H9 (cell line): ENCODE measurements around the gene HTR7. TPM values are rescaled to one million over a fixed set of nuclear protein-coding genes. Genes with fewer than 3 reads are reported as not detected.

Source experiments
- DNase-seq: peaks from one replicate; pipeline ENCODE4 v3.0.0-alpha.2; 2017
- H2AFZ ChIP-seq: one replicate; pipeline ENCODE4 v1.6.1; 2013; ENCODE audit warnings: mild to moderate bottlenecking, low read length, control low read depth, moderate library complexity
- H2AK5ac ChIP-seq: 2 replicates; pipeline ENCODE4 v1.6.1; 2013; ENCODE audit warnings: low read length, control low read depth, mixed read lengths; ENCODE audit not compliant: insufficient read length
- H2BK120ac ChIP-seq: one replicate; pipeline ENCODE4 v1.6.1; 2013; ENCODE audit warnings: low read depth, mild to moderate bottlenecking, low read length, control low read depth, inconsistent platforms; ENCODE audit not compliant: poor library complexity, severe bottlenecking
- H2BK12ac ChIP-seq: 2 replicates; pipeline ENCODE4 v1.6.1; 2013; ENCODE audit warnings: low read length, control low read depth, mixed read lengths, low read depth; ENCODE audit not compliant: insufficient read length
- H2BK15ac ChIP-seq: 2 replicates; pipeline ENCODE4 v1.6.1; 2013; ENCODE audit warnings: low read depth, low read length, control low read depth
- H2BK20ac ChIP-seq: one replicate; pipeline ENCODE4 v1.6.1; 2013; ENCODE audit warnings: low read depth, mild to moderate bottlenecking, low read length, control low read depth, inconsistent platforms; ENCODE audit not compliant: poor library complexity, severe bottlenecking
- H2BK5ac ChIP-seq: 2 replicates; pipeline ENCODE4 v1.6.1; 2013; ENCODE audit warnings: low read length, control low read depth, mixed read lengths; ENCODE audit not compliant: insufficient read length
- H3K14ac ChIP-seq: 2 replicates; pipeline ENCODE4 v1.6.1; 2013; ENCODE audit warnings: low read length, control low read depth; ENCODE audit not compliant: insufficient read depth
- H3K18ac ChIP-seq: 2 replicates; pipeline ENCODE4 v1.6.1; 2013; ENCODE audit warnings: low read depth, mild to moderate bottlenecking, mixed read lengths, low read length, control low read depth; ENCODE audit not compliant: insufficient read length
- H3K23ac ChIP-seq: 2 replicates; pipeline ENCODE4 v1.6.1; 2013; ENCODE audit warnings: low read length, control low read depth, mixed read lengths, low read depth; ENCODE audit not compliant: insufficient read length
- H3K23me2 ChIP-seq: 2 replicates; pipeline ENCODE4 v1.6.1; 2013; ENCODE audit warnings: low read depth, mild to moderate bottlenecking, mixed read lengths, low read length, control low read depth; ENCODE audit not compliant: insufficient read length, poor library complexity, severe bottlenecking
- H3K27ac ChIP-seq: 2 replicates; pipeline ENCODE4 v1.5.1; 2013; ENCODE audit warnings: low read length, control low read depth, mixed read lengths, low read depth; ENCODE audit not compliant: insufficient read length
- H3K27me3 ChIP-seq: 2 replicates; pipeline ENCODE4 v1.6.1; 2013; ENCODE audit warnings: low read length, control low read depth, inconsistent platforms; ENCODE audit not compliant: insufficient read depth
- H3K4ac ChIP-seq: 2 replicates; pipeline ENCODE4 v1.6.1; 2013; ENCODE audit warnings: low read depth, mild to moderate bottlenecking, control low read depth, inconsistent platforms, low read length, moderate library complexity
- H3K4me1 ChIP-seq: 2 replicates; pipeline ENCODE4 v1.6.1; 2013; ENCODE audit warnings: low read length, control low read depth, inconsistent platforms; ENCODE audit not compliant: insufficient read depth
- H3K4me2 ChIP-seq: 2 replicates; pipeline ENCODE4 v1.6.1; 2013; ENCODE audit warnings: low read length, control low read depth, mixed read lengths; ENCODE audit not compliant: insufficient read length, insufficient read depth
- H3K56ac ChIP-seq: 2 replicates; pipeline ENCODE4 v1.6.1; 2013; ENCODE audit warnings: low read depth, mild to moderate bottlenecking, mixed read lengths, low read length, control low read depth; ENCODE audit not compliant: insufficient read length
- H3K79me1 ChIP-seq: 2 replicates; pipeline ENCODE4 v1.6.1; 2013; ENCODE audit warnings: low read depth, mild to moderate bottlenecking, moderate library complexity, low read length, control low read depth, inconsistent platforms; ENCODE audit not compliant: insufficient read depth, poor library complexity, severe bottlenecking
- H3K79me2 ChIP-seq: 2 replicates; pipeline ENCODE4 v1.6.1; 2013; ENCODE audit warnings: low read length, control low read depth, inconsistent platforms; ENCODE audit not compliant: insufficient read depth
- H3K9ac ChIP-seq: 2 replicates; pipeline ENCODE4 v1.6.1; 2013; ENCODE audit warnings: low read length, control low read depth, mixed read lengths; ENCODE audit not compliant: insufficient read length; ENCODE audit errors: extremely low read depth
- H3K9me3 ChIP-seq: one replicate; pipeline ENCODE4 v1.6.1; 2013; ENCODE audit warnings: low read depth, low read length, inconsistent platforms; ENCODE audit not compliant: control insufficient read depth
- H3T11ph ChIP-seq: one replicate; pipeline ENCODE4 v1.6.1; 2013; ENCODE audit warnings: mild to moderate bottlenecking, low read length, control low read depth, inconsistent platforms
- H4K20me1 ChIP-seq: one replicate; pipeline ENCODE4 v1.6.1; 2013; ENCODE audit not compliant: control insufficient read depth, insufficient read length, insufficient read depth
- H4K5ac ChIP-seq: 2 replicates; pipeline ENCODE4 v1.6.1; 2013; ENCODE audit warnings: low read depth, mild to moderate bottlenecking, mixed read lengths, low read length, control low read depth; ENCODE audit not compliant: insufficient read length
- H4K8ac ChIP-seq: replicated peaks from 2 replicates; pipeline ENCODE4 v1.6.1; 2013; ENCODE audit warnings: low read length, control low read depth, mixed read lengths, low read depth; ENCODE audit not compliant: insufficient read length
- H4K91ac ChIP-seq: 2 replicates; pipeline ENCODE4 v1.6.1; 2013; ENCODE audit warnings: low read depth, mild to moderate bottlenecking, moderate library complexity, mixed read lengths, low read length, control low read depth; ENCODE audit not compliant: insufficient read length
- H3K27ac Mint-ChIP-seq, 3 experiments: 2 replicates in 2 of 3; 3 replicates in 1 of 3; pipeline ENCODE4 v1.8.0; 2020 to 2021; ENCODE audit warnings: mixed read lengths in 3 of 3, mild to moderate bottlenecking in 1 of 3, moderate library complexity in 1 of 3
- H3K27me3 Mint-ChIP-seq: 2 replicates; pipeline ENCODE4 v1.8.0; 2021; ENCODE audit warnings: low read depth, mild to moderate bottlenecking, moderate library complexity, mixed read lengths
- H3K36me3 Mint-ChIP-seq, 3 experiments: 2 replicates in 2 of 3; 3 replicates in 1 of 3; pipeline ENCODE4 v1.8.0; 2020 to 2021; ENCODE audit warnings: low read depth in 3 of 3, mixed read lengths in 3 of 3; ENCODE audit not compliant: insufficient read depth in 1 of 3
- H3K4me1 Mint-ChIP-seq, 2 experiments: 2 replicates each; pipeline ENCODE4 v1.8.0; 2020; ENCODE audit warnings: mixed read lengths in 2 of 2
- H3K4me3 Mint-ChIP-seq, 2 experiments: 2 replicates in 1 of 2; 3 replicates in 1 of 2; pipeline ENCODE4 v1.8.0; 2020 to 2021; ENCODE audit warnings: mild to moderate bottlenecking in 2 of 2, mixed read lengths in 2 of 2, moderate library complexity in 1 of 2
- H3K9me3 Mint-ChIP-seq, 2 experiments: 2 replicates in 1 of 2; 3 replicates in 1 of 2; pipeline ENCODE4 v1.8.0; 2020; ENCODE audit warnings: mild to moderate bottlenecking in 2 of 2, mixed read lengths in 2 of 2, moderate library complexity in 1 of 2
- WGBS: extraction: QIAGEN DNeasy Blood & Tissue Kit; methylation state at CpG from one replicate; pipeline ENCODE4 v1.1.7; 2013; ENCODE audit warnings: missing lambda C conversion rate, low lambda C conversion rate, mixed read lengths; ENCODE audit not compliant: insufficient read length; ENCODE audit errors: extremely low coverage; 5-methylcytosine and 5-hydroxymethylcytosine counted together
- total RNA-seq: library from RNA; stranded (reverse); gene quantifications from 2 replicates; pipeline ENCODE4 v1.2.1, GENCODE V29; 2021
- TF ChIP-seq, protein P1 (sequence below): fragments of 200-600 bp; sonication (generic); conservative IDR thresholded peaks from 3 replicates; pipeline ENCODE4 v1.8.0; 2021; ENCODE audit warnings: antibody characterized with exemption, mild to moderate bottlenecking

The HTR7 gene
- total RNA-seq, 1 experiment from 2014 or later: 21.3 TPM

DNA sequence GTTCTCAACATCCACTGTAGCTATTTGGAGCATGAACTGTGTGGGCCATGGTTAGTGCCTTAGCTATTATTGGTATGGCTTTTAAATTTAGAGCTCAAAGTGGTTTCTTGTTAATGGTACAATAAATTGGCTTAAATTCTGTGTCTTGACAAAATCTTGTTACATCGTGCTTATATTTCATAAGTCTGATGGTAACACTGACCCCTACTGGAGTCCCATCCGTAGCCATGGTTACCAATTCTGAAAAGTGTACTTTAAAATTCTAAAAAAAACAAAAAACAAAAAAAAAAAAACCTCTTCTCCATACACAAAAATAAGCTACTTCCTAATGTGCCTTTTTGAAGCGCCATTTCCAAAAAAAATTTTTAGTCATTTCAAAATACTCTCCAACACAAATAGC is 7.6 kb upstream of the HTR7 start:
- Histone ChIP-seq H4K20me1 (no peaks in the 10 kb centered on the region), H2BK15ac (no peak overlapping the region), H3T11ph (no peak overlapping the region), H2BK12ac (no peak overlapping the region), H3K9me3 (no peaks in the 10 kb centered on the region), H3K4ac (no peak overlapping the region), H4K91ac (no peak overlapping the region), H3K27me3 (peaks cover 3% of the 10 kb centered on the region; the same call in 1 of the 2 replicates), H3K4me1 (no peaks in the 10 kb centered on the region), H4K5ac (no peak overlapping the region), H3K27ac (no peak overlapping the region), H3K23me2 (no peaks in the 10 kb centered on the region), H2AFZ (no peak overlapping the region), H2BK20ac (no peak overlapping the region), H4K8ac (no peak overlapping the region), H3K23ac (no peak overlapping the region), H3K56ac (no peak overlapping the region), H3K4me2 (no peak overlapping the region), H3K79me1 (no peaks in the 10 kb centered on the region), H2BK5ac (no peak overlapping the region), H3K9ac (no peak overlapping the region), H3K14ac (no peak overlapping the region), H3K79me2 (no peaks in the 10 kb centered on the region), H2AK5ac (no peak overlapping the region), H2BK120ac (no peak overlapping the region), H3K18ac (no peak overlapping the region)
- Mint-ChIP-seq H3K27ac (no peak overlapping the region), H3K9me3 (peaks cover 11% of the 10 kb centered on the region in 2 experiments), H3K27me3 (peaks cover 18% of the 10 kb centered on the region), H3K4me1 (peaks cover under 1 to 14% of the 10 kb centered on the region in 2 experiments), H3K4me3 (no peak overlapping the region), H3K36me3 (peaks cover 0 to 6% (median 3%) of the 10 kb centered on the region in 3 experiments; a peak in 3 of 7 replicates)
- no CpG with 5 or more reads among the region's 3 CpGs for WGBS
- TF ChIP-seq, protein P1, sequence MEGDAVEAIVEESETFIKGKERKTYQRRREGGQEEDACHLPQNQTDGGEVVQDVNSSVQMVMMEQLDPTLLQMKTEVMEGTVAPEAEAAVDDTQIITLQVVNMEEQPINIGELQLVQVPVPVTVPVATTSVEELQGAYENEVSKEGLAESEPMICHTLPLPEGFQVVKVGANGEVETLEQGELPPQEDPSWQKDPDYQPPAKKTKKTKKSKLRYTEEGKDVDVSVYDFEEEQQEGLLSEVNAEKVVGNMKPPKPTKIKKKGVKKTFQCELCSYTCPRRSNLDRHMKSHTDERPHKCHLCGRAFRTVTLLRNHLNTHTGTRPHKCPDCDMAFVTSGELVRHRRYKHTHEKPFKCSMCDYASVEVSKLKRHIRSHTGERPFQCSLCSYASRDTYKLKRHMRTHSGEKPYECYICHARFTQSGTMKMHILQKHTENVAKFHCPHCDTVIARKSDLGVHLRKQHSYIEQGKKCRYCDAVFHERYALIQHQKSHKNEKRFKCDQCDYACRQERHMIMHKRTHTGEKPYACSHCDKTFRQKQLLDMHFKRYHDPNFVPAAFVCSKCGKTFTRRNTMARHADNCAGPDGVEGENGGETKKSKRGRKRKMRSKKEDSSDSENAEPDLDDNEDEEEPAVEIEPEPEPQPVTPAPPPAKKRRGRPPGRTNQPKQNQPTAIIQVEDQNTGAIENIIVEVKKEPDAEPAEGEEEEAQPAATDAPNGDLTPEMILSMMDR: peak; percentile 42; the same call in 2 of the 3 replicates
- no peak for DNase-seq
